Measurements from ENCODE around the gene FLYWCH1.

The FLYWCH1 gene, protein sequence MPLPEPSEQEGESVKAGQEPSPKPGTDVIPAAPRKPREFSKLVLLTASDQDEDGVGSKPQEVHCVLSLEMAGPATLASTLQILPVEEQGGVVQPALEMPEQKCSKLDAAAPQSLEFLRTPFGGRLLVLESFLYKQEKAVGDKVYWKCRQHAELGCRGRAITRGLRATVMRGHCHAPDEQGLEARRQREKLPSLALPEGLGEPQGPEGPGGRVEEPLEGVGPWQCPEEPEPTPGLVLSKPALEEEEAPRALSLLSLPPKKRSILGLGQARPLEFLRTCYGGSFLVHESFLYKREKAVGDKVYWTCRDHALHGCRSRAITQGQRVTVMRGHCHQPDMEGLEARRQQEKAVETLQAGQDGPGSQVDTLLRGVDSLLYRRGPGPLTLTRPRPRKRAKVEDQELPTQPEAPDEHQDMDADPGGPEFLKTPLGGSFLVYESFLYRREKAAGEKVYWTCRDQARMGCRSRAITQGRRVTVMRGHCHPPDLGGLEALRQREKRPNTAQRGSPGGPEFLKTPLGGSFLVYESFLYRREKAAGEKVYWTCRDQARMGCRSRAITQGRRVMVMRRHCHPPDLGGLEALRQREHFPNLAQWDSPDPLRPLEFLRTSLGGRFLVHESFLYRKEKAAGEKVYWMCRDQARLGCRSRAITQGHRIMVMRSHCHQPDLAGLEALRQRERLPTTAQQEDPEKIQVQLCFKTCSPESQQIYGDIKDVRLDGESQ

DNA sequence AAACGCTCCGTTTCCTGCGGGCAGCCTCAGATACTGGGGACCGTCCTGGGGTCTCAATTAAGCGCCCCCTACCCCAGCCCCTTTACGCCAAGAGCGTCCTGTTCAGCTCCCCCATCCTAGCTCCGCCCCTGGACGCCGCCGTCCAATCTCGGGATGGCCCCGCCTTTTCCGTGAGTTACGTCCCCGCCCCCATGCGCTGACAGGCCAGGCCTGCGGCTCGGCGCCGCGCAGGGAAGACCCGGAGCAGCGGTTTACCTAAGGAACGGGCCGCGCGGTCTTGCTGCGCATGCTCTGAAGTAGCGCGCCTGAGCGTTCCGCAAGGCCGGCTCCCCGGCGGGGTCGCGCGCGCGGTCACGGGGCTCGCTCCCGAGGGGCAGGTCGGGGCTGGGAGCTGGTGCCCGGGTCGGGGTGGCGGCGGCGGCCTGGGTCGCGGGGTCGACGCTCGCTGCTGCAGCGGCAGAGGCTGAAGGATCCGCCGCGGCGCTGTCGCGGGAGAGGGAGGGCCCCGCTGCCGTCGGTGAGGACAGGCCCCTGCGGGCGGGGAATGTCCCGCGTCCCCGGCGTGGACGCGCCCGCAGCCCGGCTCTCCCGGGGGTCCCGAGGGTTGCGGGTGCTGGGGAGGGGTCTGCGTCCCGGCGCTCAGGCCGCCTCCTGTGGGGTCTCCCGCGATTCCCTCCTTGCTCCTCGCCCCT, at the start of gene FLYWCH1:
Gene FLYWCH1, plus strand, starts transcription at position 294 of the 692 bp plus-strand sequence. CDS start 17,755 bp downstream, outside the sequence.
- DNase-seq = peak; percentile 99 to 100

DNA sequence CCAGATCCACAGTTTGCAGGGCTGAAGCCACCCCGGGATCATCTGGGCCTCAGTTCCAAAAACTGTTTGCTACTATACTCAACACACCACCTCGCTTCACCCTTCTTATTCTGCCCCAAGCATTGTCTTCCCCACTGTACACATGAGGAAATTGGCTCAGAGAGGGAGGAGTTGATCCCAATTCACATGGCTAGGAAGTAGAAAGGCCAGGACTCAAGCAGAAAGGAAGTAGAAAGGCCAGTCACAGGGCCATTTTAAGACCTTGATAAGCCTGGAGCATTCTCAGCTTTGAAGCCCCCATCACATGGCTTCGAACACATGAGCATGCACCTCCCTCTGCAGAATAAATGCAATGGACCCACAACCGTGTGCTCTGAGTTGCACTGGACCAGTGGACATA, 46.1 kb upstream of the FLYWCH1 start:
- no peak for DNase-seq

DNA sequence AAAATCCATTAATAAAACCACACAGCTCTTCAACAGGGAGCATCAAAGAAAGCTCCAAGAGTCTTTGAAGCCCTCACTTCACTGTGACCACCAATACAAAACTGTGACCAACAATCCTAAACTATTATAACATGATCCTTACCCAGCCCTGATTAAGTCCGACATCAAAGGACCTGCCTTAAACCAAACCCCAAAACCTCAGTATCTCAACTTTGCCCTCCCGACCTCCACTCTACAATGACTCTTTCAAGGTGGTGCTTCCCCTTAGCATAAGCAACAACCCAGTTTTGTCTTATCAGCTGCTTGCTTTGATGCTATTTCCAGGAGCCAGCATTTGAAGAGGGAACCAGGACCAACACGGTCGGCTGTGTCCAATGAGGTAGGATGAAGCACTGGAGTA, 45.3 kb upstream of the FLYWCH1 start:
- no peak for DNase-seq

DNA sequence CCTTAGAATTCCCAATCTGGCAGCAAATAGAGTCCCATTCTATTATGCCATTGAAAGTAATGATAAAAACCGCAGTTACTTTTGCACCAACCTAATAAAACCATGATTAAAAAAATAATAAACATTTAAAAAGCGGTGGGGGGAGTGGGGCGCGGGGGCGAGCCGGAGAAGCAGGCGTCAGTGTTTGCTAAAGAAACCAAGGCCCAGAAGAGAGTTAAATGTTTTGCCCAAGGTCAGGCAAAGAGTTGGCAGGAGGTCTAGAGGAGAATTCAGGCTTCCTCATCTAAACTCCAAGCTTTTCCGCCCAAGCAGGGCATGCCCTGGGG, 44.1 kb upstream of the FLYWCH1 start:
- no peak for DNase-seq

DNA sequence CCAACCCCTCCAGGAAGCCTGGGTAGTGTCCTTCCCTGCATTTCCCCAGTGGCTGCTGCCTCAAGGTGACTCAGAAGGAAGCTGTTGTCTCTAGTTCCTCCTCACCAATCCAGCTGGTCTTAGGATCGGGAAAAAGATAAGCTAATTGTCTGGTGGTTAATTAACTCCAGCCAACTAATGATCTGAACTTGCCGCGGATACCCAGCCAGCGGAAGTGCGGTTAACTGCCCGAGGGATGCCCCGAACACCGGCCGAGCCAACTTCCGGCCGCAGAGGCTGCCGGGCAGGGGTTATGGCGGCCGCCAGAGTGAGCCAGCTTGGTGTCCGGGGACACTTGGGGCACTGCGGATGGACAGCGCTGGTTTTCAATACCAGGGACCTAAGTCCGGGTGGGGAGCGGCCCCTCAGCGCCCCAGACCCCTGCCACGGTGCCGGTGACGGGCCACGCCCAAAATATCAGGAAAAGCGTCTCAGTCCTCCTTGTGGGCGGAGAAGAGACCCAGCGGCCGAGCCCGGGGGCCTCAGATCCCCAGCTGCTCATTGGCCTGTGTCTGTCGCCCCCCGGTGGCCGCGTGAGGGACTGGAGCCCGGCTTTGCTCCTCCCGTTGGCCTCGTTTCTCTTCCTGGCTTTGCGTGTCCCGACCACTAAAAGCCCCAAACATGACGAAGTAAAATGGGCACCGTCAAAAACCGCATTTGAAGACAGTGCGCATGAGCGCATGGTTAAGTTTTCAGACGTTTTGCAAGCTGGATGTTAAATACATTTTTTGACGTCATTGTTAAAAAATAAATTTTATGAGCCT, 43.5 kb upstream of the FLYWCH1 start:
- DNase-seq = peak; percentile 98

DNA sequence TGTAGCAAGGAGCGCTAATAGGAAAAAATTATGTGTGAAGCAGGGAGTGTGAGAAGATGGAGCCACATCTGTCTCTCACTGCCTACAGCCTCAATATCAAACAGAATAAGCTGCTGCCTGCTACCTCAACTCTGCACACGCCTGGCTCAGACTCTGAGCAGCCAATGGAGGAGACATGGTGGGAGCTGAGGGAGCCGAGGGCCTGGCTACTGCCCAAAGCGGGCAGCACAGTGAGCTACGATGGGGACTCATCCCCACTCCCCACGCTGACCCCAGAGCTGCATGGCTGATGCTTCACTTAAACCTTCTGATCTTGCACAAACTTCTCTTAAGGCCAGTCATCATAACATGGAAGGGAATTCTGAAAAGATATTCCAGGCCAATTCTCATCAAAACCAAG, 39.8 kb upstream of the FLYWCH1 start:
- DNase-seq = no peak

DNA sequence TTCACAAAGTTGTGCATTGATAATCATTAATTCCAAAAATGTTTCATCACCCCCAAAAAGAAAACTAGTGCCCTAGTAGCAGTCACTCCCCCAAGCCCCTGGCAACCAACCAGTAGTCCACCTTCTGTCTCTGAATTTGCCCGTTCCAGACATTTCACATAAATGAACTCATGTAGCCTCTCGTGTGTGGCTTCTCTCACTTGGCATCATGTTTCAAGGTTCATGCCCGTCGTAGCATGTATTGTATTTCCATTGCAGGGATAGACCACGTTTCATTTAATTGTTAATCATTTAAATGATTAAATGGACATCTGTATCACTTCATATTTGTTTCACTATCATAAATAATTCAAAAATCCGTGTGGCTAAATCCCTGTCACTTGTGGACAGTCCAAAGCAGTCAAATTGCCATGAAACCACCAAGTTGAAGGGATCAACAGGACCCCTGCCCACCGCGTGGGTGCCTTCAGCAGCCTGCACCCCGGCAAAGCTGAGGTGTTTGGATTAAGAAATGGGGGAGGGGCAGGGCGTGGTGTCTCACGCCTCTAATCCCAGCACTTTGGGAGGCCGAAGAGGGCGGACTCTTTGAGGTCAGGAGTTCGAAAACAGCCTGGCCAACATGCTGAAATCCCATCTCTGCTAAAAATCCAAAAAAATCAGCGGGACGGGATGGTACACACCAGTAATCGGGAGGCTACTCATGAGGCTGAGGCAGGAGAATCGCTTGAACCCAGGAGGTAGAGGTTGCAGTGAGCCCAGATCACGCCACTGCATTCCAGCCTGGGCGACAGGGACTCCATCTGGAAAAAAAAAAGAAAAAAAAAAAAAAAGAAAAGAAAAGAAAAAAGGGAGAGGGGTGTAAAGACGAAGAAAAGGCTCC, 37.5 kb upstream of the FLYWCH1 start:
- no peak for DNase-seq

DNA sequence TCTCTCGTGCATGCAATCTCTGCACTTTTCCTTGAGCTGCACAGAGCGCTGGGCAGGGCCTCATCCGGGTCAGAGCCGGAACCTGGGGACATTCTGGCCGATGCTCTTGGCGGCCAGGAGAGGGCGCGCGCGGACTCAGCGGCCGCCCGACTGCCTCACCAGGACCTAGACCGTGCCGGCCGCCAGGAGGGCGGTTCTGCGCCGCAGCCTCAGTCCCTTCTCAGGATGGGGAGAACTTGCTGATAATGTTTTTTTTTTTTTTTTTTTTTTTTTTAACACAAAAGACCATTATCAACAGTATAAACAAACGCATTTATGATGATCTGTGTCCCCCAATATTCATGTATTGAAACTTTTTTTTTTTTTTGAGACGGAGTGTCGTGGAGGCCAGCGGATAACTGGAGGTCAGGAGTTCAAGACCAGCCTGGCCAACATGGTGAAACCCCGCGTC, 36.8 kb upstream of the FLYWCH1 start:
- peak; percentile 71 to 76 for DNase-seq

DNA sequence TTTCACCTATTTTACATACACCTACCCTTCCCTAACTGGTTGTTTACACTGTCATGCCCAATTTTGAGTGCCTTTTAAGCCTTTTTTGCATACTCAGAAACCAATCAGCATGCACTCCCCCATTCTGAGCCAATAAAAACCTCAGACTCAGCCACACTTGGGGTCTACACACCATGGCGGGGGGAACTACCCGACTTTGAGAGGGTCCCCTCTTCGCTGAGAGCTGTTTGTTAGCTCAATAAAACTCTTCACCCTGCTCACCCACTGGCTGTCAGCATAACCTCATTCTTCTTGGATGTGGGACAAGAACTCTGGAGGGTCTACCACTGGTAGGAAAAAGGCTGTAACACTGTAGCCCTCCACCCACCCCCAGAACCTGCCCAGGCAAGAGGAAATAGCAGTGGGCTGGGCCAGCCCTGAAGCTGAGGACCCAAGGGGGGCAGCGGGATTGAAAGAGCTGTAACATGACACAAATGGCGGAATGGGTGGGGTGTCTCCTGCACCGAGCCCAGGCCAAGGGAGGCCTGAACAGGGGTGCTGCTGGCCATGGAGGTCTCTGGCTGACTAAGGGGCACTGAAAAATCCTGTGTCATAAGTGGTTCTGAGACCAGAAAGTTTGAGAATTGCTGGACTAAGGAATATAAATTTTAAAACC, 31.8 kb upstream of the FLYWCH1 start:
- DNase-seq = no peak

DNA sequence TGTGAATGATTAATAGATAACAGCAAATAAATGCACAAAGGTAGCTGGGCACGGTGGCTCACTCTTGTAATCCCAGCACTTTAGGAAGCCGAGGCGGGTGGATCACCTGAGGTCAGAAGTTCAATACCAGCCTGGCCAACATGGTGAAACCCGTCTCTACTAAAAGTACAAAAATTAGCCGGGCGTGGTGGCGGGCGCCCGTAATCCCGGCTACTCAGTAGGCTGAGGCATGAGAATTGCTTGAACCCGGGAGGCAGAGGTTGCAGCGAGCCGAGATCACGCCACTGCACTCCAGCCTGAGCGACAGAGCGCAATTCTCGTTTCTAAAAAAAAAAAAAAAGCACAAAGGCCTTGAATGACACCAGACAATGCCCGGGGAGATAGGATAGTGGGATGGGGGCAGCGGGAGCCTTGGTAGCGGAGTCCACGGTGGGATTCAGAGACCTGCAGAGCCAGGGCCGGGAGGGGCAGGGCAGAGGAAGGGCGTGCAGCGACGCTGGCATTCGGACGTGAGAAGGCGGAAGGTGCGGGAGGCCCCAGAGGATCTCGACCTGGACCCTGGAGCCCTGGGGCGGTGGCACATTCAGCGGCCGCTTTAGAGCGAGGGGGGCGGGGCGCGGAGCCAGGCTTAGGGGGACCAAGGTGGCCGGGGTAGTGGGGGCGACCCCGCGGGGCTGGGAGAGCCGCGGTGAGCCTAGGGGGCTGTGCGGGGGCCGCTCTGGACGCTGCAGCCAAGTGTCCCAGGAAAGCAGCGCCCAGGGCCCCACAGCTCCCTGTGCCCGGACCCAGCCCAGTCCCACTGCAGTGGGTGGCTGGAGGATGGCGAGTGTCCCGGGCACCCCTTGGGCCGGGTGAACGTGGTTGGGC, 29.7 kb upstream of the FLYWCH1 start:
- DNase-seq = peak; percentile 42 to 52

DNA sequence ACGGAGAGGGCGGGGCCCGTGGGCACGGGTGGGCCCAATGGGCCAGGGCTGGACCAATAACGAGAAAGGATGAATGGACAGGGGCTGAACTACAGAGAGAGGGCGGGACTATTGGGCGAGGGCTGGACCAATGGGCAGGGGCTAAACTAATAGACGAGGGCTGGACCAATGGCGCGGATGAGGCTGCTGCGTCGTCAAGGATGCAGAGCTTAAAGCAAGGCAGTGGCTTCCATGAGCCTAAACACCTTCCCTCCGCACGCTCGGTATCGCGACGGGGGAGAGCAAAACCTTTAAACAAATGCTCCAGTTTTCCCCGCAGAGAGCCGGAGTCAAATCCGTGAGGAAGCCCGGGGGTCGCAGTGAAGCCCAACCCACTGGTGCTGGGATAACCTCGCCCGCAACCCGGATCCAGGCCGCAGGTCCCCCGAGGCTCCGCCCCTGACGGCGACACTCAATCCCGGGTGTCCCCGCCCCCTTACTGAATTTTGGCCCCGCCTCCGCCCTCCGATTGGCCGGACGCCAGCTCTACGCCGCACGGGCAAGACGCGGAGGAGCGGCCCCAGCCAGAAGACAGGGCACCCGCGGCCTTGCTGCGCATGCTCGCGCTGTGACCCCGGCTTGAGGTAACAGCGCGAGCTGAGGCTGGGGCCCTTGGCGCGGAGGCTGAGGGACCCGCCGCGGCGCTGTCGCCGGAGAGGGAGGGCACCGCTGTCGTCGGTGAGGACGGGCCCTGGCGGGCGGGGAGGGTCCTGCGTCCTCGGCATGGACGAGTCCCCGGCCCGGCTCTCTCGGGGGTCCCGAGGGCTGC, 28.9 kb upstream of the FLYWCH1 start, which contains the start of gene FLYWCH2:
Gene FLYWCH2, plus strand, starts transcription at position 566 of the 808 bp plus-strand sequence. CDS start 13,235 bp downstream, outside the sequence.
- DNase-seq = peak; percentile 99 to 100

DNA sequence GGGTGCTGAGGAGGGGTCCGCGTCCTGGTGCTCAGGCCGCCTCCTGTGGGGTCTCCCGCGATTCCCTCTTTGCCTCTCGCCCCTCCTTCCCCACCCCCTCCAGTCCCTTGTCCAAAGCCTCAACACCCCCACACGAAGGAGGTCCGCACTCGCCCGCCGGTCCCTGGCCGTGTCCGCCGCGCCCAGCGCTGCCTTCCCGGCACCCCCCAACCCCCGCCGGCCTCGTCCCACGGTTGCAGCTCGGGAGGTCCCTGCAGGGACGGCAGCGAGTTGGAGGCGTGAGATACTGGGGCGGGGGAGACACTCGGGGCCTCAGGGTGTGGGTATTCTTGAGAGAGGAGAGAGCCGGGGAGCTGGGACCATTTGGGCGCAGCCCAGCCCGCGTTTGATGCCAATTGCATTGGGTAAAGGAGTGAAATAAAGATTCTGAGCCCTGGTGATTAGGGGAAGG, 28.2 kb upstream of the FLYWCH1 start:
- DNase-seq = peak in 1 of 2 donors; percentile 30

DNA sequence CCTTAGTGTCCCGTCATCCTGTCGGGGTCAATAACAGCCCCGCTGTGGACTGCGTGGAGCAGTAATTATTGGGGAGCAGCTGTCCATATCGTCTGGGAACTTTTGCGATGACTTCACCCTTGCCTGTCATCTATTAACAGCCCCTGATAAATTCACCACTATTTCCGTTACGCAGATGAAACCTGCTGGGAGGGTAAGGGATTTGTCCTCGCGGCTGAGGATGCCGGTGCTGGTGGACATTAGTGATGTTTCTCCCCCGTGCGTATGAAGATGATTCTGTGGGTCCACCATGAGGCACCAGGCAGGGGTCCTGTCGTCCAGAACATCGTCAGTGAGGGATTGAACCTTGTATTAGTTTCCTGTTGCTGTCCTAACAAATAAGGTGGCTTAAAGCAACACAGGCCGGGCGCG, 27.7 kb upstream of the FLYWCH1 start:
- no peak for DNase-seq

DNA sequence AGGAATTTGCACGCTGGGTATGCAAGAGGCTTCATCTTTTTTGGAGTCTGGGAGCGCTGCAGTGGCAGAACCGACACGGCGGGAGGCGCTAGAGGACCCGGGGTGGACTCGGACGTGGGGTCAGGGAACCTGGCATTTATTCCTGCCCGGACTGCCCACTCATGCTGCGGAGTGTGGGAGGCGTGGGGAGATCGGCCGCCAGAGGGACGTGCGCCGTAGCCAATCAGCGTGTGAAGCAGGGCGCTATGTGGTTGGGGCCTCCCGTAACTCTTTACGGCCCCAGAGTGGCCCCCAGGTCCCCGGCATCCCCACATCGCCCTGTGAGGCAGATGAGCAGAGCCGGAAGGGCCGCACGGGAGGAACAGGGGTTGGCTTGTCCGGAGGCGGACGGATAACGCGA, 17.5 kb upstream of the FLYWCH1 start:
- DNase-seq = no peak

DNA sequence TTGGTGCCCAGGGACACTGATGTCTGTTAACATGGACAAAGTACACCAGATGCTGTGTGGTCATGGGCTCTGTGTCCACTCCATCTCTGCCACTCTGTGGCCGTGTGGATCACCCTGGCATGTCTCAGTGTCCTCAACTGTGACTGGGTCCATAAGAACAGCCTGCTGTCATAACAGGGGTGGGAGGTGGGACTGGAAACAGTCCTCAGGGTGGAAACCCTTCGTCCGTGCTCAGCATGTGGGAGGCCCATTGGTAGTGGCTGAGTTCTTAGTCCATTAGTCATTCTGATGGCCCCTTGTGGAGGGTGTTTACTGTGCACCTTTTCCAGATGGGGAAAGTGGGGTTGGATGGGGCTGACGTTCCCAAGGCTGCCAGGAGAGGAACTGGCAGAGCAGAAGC, 15.9 kb upstream of the FLYWCH1 start:
- DNase-seq = no peak

DNA sequence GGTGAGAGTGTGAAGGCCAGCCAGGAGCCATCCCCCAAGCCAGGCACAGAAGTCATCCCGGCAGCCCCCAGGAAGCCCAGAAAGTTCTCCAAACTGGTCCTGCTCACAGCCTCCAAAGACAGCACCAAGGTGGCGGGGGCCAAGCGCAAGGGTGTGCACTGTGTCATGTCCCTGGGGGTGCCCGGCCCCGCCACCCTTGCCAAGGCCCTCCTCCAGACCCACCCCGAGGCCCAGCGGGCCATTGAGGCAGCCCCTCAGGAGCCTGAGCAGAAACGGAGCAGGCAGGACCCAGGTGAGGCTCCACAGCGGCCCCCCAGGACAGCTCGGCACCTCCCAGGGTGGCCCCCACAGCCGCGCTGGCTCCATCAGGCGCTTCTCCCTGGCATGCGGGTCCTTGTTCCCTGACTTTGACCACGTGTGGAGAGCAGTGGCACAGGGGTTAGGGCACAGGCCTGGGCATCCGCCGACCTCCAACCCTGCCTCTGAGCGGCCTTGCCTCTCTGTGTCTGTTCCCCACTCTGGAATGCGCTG, 15.2 kb upstream of the FLYWCH1 start:
- no peak for DNase-seq

DNA sequence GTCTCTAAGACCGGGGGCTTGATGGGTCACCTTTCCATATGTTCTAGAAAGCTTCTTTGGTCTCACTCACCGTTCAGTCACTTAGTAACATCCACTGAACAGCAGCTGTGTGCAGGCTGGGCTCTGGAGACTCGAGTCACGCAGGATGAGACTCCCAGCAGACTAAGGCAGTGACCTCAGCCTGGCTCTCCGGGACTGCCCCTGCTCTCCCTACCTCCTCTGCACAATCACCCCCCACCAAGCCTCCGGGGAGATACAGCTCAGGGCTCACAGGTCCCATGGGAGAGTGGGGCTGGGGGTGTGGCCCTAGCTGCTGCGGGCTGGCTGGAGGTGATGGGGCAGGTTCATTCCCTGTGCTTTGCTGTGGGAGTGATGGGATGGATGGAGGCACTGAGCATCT, 14.6 kb upstream of the FLYWCH1 start:
- DNase-seq = no peak

DNA sequence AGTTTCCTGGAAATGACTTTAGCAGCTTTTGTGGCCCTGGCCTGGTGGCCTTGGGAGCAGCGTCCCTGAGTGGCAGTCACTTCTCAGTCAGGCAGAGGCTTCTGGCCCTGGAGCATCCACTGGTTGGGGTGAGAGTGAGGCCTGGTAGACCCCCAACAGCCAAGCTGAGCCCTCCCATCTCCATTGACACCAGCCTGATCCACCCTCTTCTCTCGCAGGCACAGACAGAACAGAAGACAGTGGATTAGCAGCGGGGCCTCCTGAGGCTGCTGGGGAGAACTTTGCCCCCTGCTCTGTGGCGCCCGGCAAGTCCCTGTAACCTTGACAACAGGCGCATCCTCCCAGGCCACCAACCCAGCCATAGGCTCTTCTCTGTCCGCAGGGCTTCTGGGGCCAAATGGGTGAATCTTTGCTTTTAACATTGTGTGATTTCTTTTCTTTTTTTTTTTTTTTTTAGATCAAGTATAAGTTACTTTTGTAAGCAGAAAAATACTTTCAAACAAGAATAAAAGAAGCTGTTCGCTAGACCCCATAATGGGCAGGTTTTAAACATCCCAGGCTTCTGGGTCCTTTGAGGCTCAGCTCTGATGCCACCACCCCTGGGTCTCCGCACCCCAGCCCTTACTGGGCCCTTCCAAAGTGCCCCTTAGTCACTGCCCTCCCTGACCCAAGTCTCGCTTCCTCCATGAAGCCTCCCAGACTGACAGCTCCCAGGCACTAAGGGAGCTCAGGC, 12.7 kb upstream of the FLYWCH1 start:
- DNase-seq = no peak

Data from stimulated activated CD4-positive, alpha-beta T cell treated with anti-CD3 and anti-CD28 coated beads, Interleukin-2, amount 100 ng/mL, for 24 hours (primary cell).